NB4 (cell line): ENCODE results near the gene RAC2.

Source experiments
- DNase-seq: peaks from one replicate; pipeline ENCODE4 v3.0.0; 2010; ENCODE audit warnings: low read depth
- H3K4me3 ChIP-seq: one replicate; pipeline ENCODE4 v1.5.1; 2011; ENCODE audit warnings: mild to moderate bottlenecking, low read depth, low read length, moderate library complexity
- MYC ChIP-seq: IDR thresholded peaks from 2 replicates; pipeline ENCODE4 v1.6.1; 2011; ENCODE audit warnings: low read depth, low read length
- POLR2A ChIP-seq: IDR thresholded peaks from 2 replicates; pipeline ENCODE4 v1.6.1; 2011; ENCODE audit warnings: mild to moderate bottlenecking; ENCODE audit not compliant: insufficient read length; ENCODE audit errors: extremely low read depth
- TF ChIP-seq, protein P1 (sequence below): IDR thresholded peaks from 2 replicates; pipeline ENCODE4 v1.6.1; 2011; ENCODE audit warnings: low read depth, low read length
- TF ChIP-seq, protein P2 (sequence below): IDR thresholded peaks from one replicate; pipeline ENCODE4 v1.5.1; 2012; ENCODE audit warnings: low read depth, low read length

RAC2 gene

DNA sequence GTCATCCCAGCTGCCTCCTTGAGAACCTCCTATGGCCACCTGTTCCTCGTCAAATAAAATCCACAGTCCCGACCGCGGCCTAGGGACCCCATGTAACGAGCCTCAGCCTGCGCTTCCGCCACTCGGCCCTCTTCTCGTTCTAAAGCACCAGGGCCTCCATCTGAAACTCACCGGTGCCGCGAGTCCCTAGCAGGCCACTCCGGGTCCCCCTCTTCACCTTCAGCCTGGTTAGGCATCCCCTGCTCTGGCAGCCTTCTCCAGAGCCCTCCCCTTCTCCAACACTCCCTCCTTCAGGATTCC, 29.4 kb downstream of the RAC2 start:
- TF ChIP-seq POLR2A (no peak), MYC (no peak)
- TF ChIP-seq, protein P1, sequence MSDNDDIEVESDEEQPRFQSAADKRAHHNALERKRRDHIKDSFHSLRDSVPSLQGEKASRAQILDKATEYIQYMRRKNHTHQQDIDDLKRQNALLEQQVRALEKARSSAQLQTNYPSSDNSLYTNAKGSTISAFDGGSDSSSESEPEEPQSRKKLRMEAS: no peak
- TF ChIP-seq, protein P2, sequence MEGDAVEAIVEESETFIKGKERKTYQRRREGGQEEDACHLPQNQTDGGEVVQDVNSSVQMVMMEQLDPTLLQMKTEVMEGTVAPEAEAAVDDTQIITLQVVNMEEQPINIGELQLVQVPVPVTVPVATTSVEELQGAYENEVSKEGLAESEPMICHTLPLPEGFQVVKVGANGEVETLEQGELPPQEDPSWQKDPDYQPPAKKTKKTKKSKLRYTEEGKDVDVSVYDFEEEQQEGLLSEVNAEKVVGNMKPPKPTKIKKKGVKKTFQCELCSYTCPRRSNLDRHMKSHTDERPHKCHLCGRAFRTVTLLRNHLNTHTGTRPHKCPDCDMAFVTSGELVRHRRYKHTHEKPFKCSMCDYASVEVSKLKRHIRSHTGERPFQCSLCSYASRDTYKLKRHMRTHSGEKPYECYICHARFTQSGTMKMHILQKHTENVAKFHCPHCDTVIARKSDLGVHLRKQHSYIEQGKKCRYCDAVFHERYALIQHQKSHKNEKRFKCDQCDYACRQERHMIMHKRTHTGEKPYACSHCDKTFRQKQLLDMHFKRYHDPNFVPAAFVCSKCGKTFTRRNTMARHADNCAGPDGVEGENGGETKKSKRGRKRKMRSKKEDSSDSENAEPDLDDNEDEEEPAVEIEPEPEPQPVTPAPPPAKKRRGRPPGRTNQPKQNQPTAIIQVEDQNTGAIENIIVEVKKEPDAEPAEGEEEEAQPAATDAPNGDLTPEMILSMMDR: no peak
- no peak for DNase-seq
- H3K4me3 ChIP-seq: no peak overlapping the region

DNA sequence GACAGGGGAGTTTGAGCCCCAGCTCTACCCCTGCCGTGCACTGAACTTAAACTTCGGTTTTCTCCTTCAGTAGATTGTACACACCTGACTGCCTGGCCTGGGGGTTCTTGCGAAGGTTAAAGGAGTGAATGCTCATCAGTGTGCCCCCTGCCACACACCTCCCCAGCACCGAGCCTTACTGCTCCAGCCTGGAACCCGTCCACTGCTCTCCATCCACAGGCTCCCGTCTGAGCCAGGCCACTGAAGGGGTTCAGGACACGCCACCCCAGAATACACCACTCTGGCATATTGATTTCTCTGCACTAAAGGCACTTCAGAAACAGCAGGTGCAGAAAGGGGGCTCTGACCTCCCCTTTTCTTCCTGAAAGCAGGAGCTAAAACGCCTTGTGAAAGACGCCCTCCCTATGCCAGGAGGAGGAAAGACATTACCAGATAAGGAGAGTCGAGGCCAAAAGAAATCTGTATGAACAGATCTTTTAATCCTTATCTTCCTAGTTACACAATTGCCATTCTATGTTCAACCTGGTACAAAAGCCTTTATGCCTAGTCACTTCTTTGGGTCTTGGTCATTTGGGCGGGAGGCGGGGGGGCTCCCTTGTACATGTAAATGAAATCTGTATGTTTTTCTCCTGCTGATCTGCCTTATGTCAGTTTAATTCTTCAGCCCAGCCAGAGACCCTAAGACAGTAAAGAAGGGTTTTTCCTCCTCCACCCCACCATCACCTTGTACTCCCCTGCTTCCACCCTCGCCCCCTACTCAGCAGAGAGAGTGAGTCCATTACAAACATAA, 29.9 kb downstream of the RAC2 start:
- no peak for TF ChIP-seq POLR2A
- no peak for TF ChIP-seq MYC
- TF ChIP-seq, protein P1: no peak
- TF ChIP-seq, protein P2: no peak
- DNase-seq: no peak
- H3K4me3 ChIP-seq: no peak overlapping the region

DNA sequence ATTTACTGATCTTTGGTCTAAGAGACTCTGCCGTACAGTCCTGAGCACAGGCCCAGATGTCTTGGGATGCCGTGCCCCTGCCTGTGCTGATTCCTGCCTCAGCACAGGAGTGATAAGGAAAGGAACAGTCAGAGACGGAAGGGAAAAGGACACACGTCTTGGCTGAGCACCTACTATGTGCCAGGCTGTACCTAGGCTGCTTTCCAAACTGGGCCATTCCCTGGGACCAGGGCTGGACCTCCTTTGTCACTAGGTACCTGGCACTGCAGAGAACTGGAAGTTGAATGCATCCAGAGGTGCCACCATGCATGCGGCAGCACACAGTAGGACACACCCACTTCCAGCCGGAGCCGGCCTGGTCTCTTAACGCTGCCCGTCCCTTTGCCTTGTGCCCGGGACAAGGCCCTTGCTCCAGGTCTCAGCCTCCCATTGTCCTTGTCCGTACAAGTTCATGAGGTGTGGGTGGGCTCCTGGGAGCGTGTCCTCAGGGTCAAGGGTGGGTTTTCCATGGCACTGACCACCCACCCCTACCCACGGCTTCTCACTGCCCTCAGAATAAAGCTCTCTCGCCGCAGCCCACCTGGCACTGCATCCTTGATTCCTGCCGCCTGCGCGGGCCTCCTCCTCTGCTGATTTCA, 30.7 kb downstream of the RAC2 start:
- TF ChIP-seq POLR2A: no peak
- TF ChIP-seq, protein P1: no peak
- TF ChIP-seq, protein P2: no peak
- TF ChIP-seq MYC: no peak
- H3K4me3 ChIP-seq: no peak overlapping the region
- DNase-seq: no peak

DNA sequence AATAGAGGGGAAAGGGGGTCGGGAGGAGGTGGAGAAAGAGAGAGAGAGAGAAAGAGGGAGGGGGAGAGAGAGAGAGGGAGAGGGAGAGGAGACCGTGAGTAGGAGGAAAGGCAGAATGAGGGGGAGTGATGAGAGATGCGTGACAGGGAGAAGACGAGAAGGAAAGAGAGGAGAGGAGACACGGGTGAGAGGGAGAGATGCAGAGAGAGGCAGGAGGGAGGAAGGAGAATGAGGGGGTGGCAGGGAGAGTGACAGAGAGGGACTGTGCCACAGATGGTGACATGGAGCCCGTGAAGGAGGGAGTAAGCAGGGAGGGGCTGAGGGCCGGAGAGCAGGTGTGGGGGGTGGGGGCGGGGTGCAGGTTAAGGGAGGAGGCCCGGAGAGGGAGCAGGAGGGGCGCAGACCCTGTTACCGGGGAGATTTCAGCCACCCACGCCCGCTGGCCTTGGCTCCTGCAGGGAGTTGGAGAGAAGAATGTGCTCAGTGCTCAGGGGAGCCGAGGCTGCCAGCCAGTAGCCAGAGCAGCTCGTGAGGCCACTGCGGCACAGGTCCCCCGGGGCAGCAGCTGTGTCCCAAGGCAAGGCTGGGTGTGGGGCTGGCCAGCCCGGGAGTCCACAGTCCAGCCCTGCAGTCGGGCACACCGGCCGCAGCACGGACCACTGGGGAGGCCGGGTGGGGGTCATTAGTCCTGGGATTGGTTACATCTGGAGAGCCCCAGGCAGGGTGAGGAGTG, 31.7 kb downstream of the RAC2 start, which contains the start of gene SSTR3:
SSTR3 (minus strand) TSS at position 304 of the 733 bp plus-strand sequence. CDS start 4,674 bp downstream, outside the sequence.
- no peak for DNase-seq
- TF ChIP-seq MYC (no peak), POLR2A (no peak)
- TF ChIP-seq, protein P1: no peak
- TF ChIP-seq, protein P2: no peak
- no peak within 1 kb of the TSS for H3K4me3 ChIP-seq

DNA sequence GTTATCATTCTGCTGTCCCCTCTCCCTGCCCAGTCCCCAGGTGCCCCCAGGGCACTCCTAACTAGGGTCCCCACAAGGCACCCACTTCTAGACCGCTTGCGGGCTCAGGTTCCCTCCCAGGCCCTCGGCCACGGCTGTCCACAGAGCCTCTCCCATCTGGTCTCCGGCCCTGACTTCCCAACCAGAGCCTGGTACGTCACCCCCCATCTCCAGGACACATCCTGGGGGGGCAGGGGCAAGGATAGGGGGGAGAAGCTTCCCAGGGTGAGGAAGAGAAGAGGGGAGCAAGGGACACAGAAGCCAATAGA, 32.2 kb downstream of the RAC2 start:
- TF ChIP-seq, protein P1: no peak
- TF ChIP-seq POLR2A: no peak
- TF ChIP-seq, protein P2: no peak
- no peak overlapping the region for H3K4me3 ChIP-seq
- DNase-seq: no peak
